Activated T-helper 2 cell treated with anti-CD3 and anti-CD28 coated beads, Interferon-gamma antibody, Interleukin-2, Interleukin-4, amounts not matched to agents 10 μg/mL and 5 μg/mL and 100 μg/mL, durations not matched to agents 14 hours and 24 hours and 36 hours (primary cell): Measurements from ENCODE around the gene SHOX. TPM values are rescaled to one million over a fixed set of nuclear protein-coding genes. Genes with fewer than 3 reads are reported as not detected.
"Not testable (repeated sequence)": the region's sequence is repeated elsewhere in the genome, so short reads cannot be mapped to it uniquely, and the experiment has no call there.

ENCODE experiments used
- DNase-seq: peaks from one replicate; pipeline ENCODE4 v3.0.0; 2021; ENCODE audit warnings: low spot score
- H3K27ac Mint-ChIP-seq: one replicate; pipeline ENCODE4 v1.8.0; 2021; ENCODE audit warnings: mixed read lengths
- H3K27me3 Mint-ChIP-seq: one replicate; pipeline ENCODE4 v1.8.0; 2021; ENCODE audit warnings: low read depth, mixed read lengths
- H3K36me3 Mint-ChIP-seq: one replicate; pipeline ENCODE4 v1.8.0; 2021; ENCODE audit warnings: low read depth, mixed read lengths
- H3K4me1 Mint-ChIP-seq: one replicate; pipeline ENCODE4 v1.8.0; 2021; ENCODE audit warnings: low read depth, mixed read lengths
- H3K4me3 Mint-ChIP-seq: one replicate; pipeline ENCODE4 v1.8.0; 2021; ENCODE audit warnings: low read depth, mild to moderate bottlenecking, moderate library complexity, mixed read lengths
- H3K9me3 Mint-ChIP-seq: one replicate; pipeline ENCODE4 v1.8.0; 2021; ENCODE audit warnings: mixed read lengths
- intact Hi-C: fragments of 100-400 bp; cut with micrococcal nuclease; formaldehyde crosslinking; loops from one replicate; pipeline ENCODE4 v1.15.1; 2023
- total RNA-seq: library from RNA; stranded (reverse); gene quantifications from 2 replicates; pipeline ENCODE4 v1.2.3, GENCODE V29; 2022

SHOX gene
- total RNA-seq, 1 donor from 2014 or later: not detected

- H3K4me3 Mint-ChIP-seq: no peak overlapping the region
- no peaks in the 10 kb centered on the region for H3K36me3 Mint-ChIP-seq
- peaks cover 30% of the 10 kb centered on the region for H3K9me3 Mint-ChIP-seq
- no peaks in the 10 kb centered on the region for H3K4me1 Mint-ChIP-seq
- H3K27me3 Mint-ChIP-seq: peaks cover 6% of the 10 kb centered on the region
- intact Hi-C loops: no loop called here
- no peak for DNase-seq
- no peak overlapping the region for H3K27ac Mint-ChIP-seq
These were observed 16.5 kb upstream of the SHOX start for GRCh38 chrX:614136-614535.

DNA sequence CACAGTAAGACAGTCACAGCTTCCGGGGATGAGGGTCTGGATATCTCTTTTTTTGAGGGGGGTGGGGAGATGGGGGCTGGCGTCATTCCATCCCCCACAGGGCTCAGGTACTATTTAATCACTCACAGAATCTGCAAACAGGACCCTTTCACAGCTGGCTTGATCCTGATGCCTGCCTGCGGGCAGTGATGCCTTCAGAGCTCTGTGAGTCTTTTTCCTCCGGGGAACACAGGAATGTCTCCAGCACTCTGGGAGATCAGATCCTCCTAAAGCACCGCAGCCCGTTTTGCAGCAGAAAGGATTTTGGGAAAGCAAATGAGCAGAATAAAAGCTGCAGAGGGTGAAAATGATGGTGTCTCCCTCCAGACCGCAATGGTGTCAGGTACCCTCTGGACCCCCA lies 13.2 kb upstream of the SHOX start:
- H3K36me3 Mint-ChIP-seq: no peaks in the 10 kb centered on the region
- no peaks in the 10 kb centered on the region for H3K4me1 Mint-ChIP-seq
- H3K9me3 Mint-ChIP-seq: peaks cover 6% of the 10 kb centered on the region
- H3K27ac Mint-ChIP-seq: no peak overlapping the region
- intact Hi-C loops: no loop called here
- H3K4me3 Mint-ChIP-seq: no peak overlapping the region
- peaks cover 22% of the 10 kb centered on the region for H3K27me3 Mint-ChIP-seq
- no peak for DNase-seq

GRCh38 chrX:617891-618290 lies 12.7 kb upstream of the SHOX start:
- Mint-ChIP-seq H3K36me3 (no peaks in the 10 kb centered on the region), H3K4me1 (no peaks in the 10 kb centered on the region), H3K27ac (no peak overlapping the region), H3K4me3 (no peak overlapping the region), H3K27me3 (peaks cover 27% of the 10 kb centered on the region), H3K9me3 (peaks cover 4% of the 10 kb centered on the region)
- intact Hi-C loops: no loop called here
- DNase-seq: no peak

DNA sequence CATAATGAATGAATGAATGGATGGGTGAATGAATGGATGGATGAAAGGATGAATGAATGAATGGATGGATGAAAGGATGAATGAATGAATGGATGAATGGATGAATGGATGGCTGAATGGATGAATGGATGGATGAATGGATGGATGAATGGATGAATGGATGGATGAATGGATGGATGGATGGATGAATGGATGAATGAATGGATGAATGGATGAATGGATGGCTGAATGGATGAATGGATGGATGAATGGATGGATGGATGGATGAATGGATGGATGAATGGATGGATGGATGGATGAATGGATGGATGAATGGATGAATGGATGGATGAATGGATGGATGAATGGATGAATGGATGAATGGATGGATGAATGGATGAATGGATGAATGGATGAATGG lies 12.3 kb upstream of the SHOX start:
- peaks cover 31% of the 10 kb centered on the region for H3K27me3 Mint-ChIP-seq
- H3K36me3 Mint-ChIP-seq, DNase-seq, H3K27ac Mint-ChIP-seq, H3K9me3 Mint-ChIP-seq, H3K4me1 Mint-ChIP-seq, intact Hi-C loops, H3K4me3 Mint-ChIP-seq: not testable (repeated sequence)

DNA sequence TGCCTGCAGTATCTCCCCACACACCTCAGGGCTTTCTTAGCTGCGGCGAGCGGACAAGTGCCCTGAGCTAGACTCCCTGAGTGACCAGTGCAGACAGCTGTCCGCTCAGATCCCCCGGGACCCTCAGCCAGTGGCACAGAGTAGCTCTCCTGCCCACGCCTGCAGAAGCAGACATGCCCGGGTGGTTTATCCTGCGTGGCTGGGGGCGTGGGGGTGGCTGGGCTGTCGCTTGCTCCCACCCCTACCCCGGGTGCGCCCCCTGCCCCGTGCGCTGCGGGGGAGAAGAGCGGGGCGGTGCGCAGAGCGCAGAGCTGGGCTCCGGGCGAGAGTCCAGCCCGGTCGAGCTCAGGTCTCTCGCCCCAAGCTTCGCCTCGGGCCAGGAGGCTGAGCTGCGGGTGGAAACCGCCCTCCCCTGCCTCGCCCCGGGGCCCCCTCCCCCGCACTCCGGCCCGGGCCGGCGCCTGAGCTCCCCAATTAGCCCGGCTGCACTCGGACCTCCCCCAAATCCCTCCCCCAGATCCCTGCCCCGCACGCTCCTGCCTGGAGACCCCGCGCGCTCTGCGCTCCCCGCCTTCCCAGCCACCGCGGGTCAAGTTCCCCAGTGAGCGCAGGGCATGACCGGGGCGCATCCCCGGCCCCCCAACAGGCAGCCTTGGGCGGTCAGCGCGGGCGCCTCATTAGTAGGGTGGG lies 11.7 kb upstream of the SHOX start:
- Mint-ChIP-seq H3K4me3 (no peak overlapping the region), H3K9me3 (no peaks in the 10 kb centered on the region), H3K36me3 (no peaks in the 10 kb centered on the region), H3K27ac (no peak overlapping the region), H3K27me3 (peaks cover 33% of the 10 kb centered on the region), H3K4me1 (peaks cover 2% of the 10 kb centered on the region)
- intact Hi-C loops: no loop called here
- no peak for DNase-seq

- DNase-seq: no peak
- Mint-ChIP-seq H3K4me3 (no peak overlapping the region), H3K4me1 (peaks cover 2% of the 10 kb centered on the region), H3K36me3 (no peaks in the 10 kb centered on the region), H3K27ac (no peak overlapping the region), H3K27me3 (peaks cover 33% of the 10 kb centered on the region), H3K9me3 (no peaks in the 10 kb centered on the region)
- intact Hi-C loops: no loop called here
These were observed 11.2 kb upstream of the SHOX start for GRCh38 chrX:619451-619811.

DNA sequence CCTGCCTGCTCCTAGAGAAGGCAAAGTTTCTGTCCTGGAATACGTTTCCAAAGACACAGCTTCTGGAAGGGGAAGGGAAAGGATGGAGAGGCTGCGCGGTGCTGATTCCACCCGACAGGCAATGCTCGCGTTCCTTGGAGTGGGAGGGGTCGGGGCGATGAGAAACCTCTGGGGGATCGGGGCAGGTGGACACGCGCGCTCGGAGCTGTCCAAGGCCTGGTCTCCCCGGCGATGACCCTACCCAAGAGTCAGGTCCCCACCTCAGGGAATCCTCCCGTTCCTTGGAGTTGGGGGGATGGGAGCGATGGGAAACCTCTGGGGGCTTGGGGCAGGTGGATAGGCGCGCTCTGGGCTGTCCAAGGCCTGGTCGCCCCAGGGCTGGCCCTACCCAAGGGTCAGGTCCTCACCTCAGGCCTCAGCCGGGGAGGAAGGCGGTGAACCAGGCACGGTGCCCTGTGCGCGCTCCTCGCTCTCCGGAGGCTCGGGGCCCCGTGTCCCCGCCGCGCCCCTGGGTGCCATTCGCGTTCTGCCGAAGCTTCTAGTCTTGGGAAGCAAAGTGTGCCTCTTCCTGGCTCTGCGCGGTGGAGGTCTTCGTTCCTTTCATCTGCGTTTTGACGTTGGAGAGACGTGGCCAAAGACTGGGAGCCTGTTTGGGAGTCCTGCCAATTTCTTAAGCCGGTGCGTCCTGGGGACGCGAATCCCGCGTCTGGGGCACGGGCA lies 10.6 kb upstream of the SHOX start:
- Mint-ChIP-seq H3K27me3 (peaks cover 36% of the 10 kb centered on the region), H3K4me1 (peaks cover 2% of the 10 kb centered on the region), H3K9me3 (no peaks in the 10 kb centered on the region), H3K4me3 (no peak overlapping the region), H3K36me3 (no peaks in the 10 kb centered on the region), H3K27ac (no peak overlapping the region)
- intact Hi-C loops: loop anchor here (2.0 kb wide), 1 partner anchor 15 kb away; no protein-coding TSS in a partner anchor
- DNase-seq: no peak

DNA sequence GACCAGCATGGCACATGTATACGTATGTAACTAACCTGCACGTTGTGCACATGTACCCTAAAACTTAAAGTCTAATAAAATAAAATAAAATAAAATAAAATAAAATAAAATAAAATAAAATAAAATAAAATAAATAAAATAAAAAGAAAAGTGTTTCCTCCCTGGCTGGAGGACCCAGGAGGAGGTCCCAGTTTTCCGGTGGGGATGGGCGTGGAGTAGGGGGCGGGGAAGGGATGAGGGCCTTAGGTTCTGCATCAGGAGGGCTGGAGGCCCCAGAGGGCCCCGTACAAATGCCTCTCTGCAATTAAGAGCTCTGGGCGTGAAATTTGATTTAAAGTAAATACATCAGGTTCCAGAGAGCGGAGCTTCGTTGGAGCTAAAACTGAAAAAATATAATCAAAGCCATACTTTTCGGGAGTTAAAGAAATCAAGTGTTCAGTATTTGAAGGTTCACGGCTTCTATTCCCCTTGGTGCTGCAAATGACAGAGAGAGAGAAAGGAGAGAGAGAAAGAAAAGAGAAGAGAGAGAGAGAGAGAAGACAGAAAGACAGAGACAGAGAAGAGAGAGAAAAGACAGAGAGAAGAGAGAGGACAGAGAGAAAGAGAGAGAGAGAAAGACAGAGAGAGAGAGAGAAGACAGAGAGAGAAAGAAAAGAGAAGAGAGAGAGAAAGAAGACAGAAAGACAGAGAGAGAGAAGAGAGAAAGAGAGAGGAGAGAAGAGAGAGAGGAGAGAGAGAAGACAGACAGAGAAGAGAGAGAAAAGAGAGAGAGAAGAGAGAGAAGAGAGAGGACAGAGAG lies 8.7 kb upstream of the SHOX start:
- no peak overlapping the region for H3K4me3 Mint-ChIP-seq
- no peak for DNase-seq
- H3K9me3 Mint-ChIP-seq: peaks cover 6% of the 10 kb centered on the region
- intact Hi-C loops: loop anchor here (2.0 kb wide), 1 partner anchor 13 kb away; no protein-coding TSS in a partner anchor
- peaks cover 51% of the 10 kb centered on the region for H3K27me3 Mint-ChIP-seq
- H3K4me1 Mint-ChIP-seq: peaks cover 7% of the 10 kb centered on the region
- no peak overlapping the region for H3K27ac Mint-ChIP-seq
- H3K36me3 Mint-ChIP-seq: no peaks in the 10 kb centered on the region

- H3K9me3 Mint-ChIP-seq, intact Hi-C loops, H3K4me1 Mint-ChIP-seq, H3K4me3 Mint-ChIP-seq, H3K27ac Mint-ChIP-seq, DNase-seq, H3K36me3 Mint-ChIP-seq: not testable (repeated sequence)
- H3K27me3 Mint-ChIP-seq: peaks cover 59% of the 10 kb centered on the region
These were observed 7.8 kb upstream of the SHOX start for GRCh38 chrX:622802-623201.

- peaks cover 60% of the 10 kb centered on the region for H3K27me3 Mint-ChIP-seq
- no peaks in the 10 kb centered on the region for H3K36me3 Mint-ChIP-seq
- H3K27ac Mint-ChIP-seq: no peak overlapping the region
- no peak for DNase-seq
- H3K4me3 Mint-ChIP-seq: no peak overlapping the region
- peaks cover 7% of the 10 kb centered on the region for H3K4me1 Mint-ChIP-seq
- intact Hi-C loops: no loop called here
- H3K9me3 Mint-ChIP-seq: peaks cover 7% of the 10 kb centered on the region
These were observed 7.4 kb upstream of the SHOX start for GRCh38 chrX:623268-623598.

DNA sequence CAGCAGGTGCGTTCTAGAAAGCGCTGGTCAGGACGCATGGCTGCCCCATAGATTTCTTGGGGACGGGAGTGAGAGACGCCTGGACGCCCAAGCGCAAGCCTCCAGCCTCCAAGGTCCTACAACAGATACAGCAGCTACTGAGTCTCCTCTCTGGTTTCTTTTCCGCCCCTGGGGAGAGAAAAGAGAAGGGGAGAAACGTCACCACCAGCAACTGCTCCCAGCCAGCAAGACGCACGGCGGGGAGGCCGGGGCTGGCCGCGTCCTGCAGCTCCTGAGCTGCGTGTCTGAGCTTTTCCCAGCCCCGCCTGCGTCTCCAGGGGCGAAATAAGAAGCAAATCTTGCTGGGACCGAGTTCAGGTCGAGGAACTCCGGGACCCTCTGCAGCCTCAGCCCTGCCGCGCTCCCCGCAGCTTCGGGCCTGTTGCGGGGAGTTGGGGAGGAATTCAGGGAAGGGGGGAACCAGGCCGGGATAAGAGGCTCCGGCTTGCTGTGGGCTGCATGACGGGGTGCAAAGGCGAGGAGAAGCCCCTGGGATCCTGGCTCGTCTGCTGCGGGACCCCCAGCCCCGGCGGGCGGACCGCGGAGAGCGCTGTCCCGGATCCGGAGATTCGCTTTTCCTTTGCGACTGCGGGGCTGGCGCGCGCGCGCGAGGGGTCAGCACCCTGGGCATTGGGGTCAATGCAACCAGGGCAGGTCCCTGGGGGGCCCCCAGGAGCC lies 6.8 kb upstream of the SHOX start:
- H3K27ac Mint-ChIP-seq: no peak overlapping the region
- no peaks in the 10 kb centered on the region for H3K36me3 Mint-ChIP-seq
- DNase-seq: no peak
- H3K4me1 Mint-ChIP-seq: peaks cover 7% of the 10 kb centered on the region
- H3K9me3 Mint-ChIP-seq: peaks cover 7% of the 10 kb centered on the region
- intact Hi-C loops: no loop called here
- H3K4me3 Mint-ChIP-seq: no peak overlapping the region
- peaks cover 59% of the 10 kb centered on the region for H3K27me3 Mint-ChIP-seq

GRCh38 chrX:625137-625691 lies 5.4 kb upstream of the SHOX start:
- peaks cover 67% of the 10 kb centered on the region for H3K27me3 Mint-ChIP-seq
- peaks cover 7% of the 10 kb centered on the region for H3K4me1 Mint-ChIP-seq
- no peak for DNase-seq
- H3K4me3 Mint-ChIP-seq: no peak overlapping the region
- H3K9me3 Mint-ChIP-seq: peaks cover 7% of the 10 kb centered on the region
- H3K36me3 Mint-ChIP-seq: no peaks in the 10 kb centered on the region
- intact Hi-C loops: no loop called here
- no peak overlapping the region for H3K27ac Mint-ChIP-seq
